Left kidney (tissue), 8 donors: Measurements from ENCODE around the gene SLC5A1. TPM values are rescaled to one million over a fixed set of nuclear protein-coding genes. Genes with fewer than 3 reads are reported as not detected.

ENCODE experiments used
- DNase-seq: peaks from one replicate; pipeline ENCODE4 v3.0.0-alpha.2; 2013
- long read RNA-seq, 8 donors: transcript quantifications; one replicate each; lab custom pipeline, GENCODE V29; 2026
- polyA plus RNA-seq: library from polyadenylated mRNA; unstranded; fragments of 120-200 nt; gene quantifications from one replicate; pipeline ENCODE4 v1.2.1, GENCODE V29; 2013; ENCODE audit not compliant: insufficient read length

SLC5A1 gene
- 0.70 TPM for polyA plus RNA-seq
- long read RNA-seq, donor 1, result 0 reads
- long read RNA-seq, donor 2, result 0 reads
- long read RNA-seq, donor 3, result 0 reads
- long read RNA-seq, donor 4, result 0 reads
- long read RNA-seq, donor 5, result 0 reads
- long read RNA-seq, donor 6, result 0 reads
- long read RNA-seq, donor 7, result 0 reads
- long read RNA-seq, donor 8, result 0 reads

DNA sequence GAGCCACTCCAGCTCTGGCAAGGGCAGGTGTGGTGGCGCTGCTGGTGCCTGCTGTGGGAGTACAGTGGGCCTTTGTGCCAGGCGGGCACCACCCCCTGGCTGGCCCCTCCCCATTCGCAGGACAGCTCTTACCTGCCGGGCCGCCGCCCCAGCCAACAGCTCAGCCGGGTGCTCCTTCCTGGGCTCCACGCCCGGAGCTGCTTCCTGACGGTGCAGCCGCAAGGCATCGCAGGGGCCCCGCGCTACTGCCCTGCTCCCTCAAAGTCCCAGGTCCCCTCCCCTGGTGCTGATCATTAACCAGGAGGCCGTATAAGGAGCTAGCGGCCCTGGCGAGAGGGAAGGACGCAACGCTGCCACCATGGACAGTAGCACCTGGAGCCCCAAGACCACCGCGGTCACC, at the start of gene SLC5A1:
Gene SLC5A1, plus strand, starts transcription at position 338 of the 400 bp plus-strand sequence. Its CDS starts 21 bp downstream, at position 359.
- DNase-seq, result no peak

DNA sequence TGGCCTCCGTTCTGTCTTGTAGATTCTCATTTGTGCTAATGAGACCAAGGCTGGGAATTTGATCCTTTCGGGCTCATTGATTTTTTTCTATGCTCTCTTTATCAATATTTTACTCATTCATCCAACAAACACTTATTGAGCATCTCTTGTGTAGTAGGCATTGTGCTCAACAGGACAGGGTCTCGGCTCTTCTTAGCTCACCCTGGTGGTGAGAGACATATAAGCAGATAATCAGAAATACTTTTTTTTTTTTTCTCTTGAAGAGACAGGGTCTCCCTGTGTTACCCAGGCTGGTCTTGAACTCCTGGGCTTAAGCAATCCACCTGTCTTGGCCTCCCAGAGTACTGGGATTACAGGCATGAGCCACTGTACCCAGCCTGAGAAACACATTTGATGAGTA, 48.0 kb upstream of the SLC5A1 start:
- DNase-seq, result no peak

DNA sequence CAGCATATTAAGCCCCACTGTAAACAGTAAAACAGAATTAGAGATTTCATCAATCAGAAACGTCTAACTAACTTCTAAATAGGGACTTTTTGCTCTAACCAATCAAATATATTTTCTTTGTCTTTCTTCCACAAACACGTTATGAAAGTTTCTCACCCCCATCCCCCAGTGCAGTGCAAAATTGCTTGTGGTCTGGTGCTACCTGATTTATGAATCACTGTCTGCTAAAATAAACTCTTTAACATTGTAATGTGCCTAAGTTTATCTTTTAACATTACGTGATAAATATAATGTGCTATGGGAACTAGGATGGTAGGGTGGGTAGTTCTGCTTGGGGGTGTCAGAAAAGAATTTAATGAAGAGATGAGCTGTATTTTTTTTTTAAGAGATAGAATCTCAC, 47.3 kb upstream of the SLC5A1 start:
- no peak for DNase-seq

DNA sequence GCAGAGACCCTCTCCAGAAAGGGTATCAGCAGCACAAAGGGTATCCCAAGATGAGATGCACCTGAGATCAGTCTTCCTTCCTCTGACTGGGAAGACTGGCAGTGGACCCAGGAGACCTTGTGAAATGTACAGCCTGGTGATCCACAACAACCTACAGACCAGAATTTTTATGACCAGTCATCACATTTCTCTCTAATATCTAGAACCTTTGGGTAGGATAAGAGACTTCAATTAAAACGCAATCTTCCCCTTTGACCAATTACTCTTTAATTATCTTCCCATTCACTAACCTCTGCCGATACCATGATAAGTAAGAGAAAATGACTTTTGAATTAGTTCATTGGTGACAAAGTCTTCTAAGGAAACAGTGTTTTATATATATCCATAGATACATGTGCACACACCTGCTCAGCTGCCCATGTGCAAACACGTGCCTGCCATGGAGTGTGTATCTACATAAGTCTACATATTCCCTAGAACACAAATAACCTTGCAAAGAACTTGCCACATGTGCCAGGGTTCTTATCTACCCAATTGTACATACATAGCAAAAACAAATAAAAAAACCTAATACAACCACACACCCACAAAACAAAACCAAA, 44.2 kb upstream of the SLC5A1 start:
- DNase-seq, result no peak

GRCh38 chr22:32000181-32000580, 42.9 kb upstream of the SLC5A1 start:
- no peak for DNase-seq

DNA sequence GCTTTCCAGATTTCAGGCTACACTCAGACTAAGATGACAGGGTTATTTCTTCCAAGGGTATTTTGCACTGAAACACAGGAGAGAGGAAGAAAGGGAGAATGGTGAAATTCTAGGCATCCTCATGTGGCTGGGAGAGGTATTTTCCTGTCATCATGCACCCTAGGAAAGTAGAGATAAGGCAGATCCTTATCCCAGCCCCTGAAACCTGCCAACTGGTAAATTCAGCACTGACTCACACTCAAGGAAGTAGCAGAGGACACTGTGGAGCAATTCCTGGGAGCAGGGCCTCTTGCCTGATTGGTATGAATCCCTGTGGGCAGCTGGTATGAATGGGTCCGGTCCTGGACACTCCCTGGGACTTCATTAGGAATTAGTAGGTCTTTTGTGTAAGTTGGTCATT, 37.6 kb upstream of the SLC5A1 start:
- DNase-seq, result no peak

- no peak for DNase-seq
These were observed 29.9 kb upstream of the SLC5A1 start for GRCh38 chr22:32013200-32013599.

DNA sequence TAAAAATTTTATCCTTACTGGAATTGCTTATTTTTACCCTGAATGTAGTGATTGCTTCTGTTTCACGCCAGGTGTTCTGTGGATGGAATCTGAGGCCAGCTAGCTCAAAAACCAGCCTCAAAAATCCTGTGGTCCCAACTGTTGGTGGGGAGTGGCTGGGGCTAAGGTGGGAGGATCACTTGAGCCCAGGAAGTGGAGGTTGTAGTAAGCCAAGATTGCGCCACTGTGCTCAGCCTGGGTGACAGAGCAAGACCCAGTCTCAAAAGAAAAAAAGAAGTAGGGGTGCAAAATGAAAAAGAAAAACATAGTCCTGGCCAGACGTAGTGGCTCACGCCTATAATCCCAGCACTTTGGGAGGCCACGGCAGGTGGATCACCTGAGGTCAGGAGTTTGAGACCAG, 27.0 kb upstream of the SLC5A1 start:
- DNase-seq, result no peak

DNA sequence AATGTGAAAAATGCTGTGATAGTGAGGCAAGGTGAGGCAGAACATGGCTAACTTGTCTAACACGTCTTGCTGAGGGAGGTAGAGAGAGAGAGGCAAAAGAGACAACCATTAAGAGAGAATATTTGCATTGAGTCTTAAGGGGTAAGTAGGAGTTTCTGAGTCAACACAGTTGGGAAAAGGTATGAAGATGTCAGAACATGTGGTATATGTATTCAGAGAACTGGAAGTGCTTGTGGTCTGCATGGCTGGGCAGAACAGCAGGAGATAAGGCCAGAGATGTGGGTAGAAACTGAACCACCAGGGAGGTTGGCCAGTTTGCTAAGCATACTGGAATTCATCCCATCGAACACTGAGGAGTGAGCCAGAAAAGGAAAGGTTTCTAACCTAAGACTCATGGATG, 25.0 kb upstream of the SLC5A1 start:
- DNase-seq, result no peak

DNA sequence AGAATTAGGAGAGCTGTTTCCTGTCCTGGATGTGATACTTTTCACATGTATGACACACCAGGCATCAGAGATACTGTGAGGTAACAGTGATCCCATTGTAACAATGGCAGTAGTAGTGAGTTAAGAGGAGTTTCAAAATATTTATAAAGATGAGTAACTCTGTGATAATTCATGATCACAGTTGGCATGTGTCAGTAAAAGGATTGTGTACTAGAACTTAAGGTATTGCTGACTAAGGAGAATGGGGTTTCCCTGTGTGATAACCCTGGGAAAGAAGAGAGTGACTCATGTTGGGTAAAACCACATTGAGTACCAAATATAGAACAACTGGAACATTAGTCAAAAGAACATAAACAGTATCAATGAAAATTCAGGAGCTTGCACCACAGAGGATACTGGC, 22.9 kb upstream of the SLC5A1 start:
- DNase-seq, result no peak

DNA sequence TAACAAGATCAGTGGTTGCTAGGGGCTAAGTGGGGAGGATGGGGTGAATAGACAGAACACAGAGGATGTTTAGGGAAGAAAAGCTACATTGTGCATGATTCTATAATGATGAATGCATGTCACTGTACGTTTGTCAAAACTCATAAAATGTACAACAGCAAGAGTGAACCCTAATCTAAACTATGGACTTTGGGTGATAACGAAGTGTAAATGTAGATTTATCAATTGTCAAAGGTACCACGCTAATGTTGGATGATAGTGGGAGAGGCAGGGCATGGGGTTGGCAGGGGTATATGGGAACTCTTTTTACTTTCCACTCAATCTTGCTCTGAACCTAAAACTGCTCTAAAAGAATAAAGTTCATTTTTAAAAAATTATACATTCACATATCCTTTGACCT, 21.3 kb upstream of the SLC5A1 start:
- no peak for DNase-seq

DNA sequence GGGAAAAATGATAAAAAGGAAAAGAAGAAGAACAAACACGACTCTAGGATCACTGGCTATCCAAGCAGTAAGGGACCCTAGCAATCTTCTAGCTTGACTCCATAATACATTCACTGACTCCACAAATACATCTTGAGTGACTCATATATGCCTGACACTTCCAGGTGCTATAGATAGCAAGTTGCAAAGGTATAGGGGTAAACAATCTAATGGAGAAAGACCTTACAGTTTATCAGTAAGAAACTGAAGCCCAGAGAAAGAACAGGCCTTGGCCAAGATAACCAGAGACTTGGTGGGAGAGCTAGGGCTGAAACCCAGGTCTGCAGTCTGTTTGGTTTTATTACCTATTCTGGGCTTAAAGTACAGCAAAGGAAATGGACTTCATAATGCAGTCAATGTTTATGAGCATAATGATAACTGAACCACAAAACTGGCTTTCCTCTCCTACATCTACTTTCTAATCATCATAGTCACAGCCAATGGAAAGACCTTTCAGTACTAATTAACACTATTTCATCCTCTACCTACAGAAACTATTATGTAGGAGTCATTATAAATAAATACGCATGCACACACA, 19.7 kb upstream of the SLC5A1 start:
- DNase-seq, result no peak

GRCh38 chr22:32024796-32025195, 18.3 kb upstream of the SLC5A1 start:
- no peak for DNase-seq

GRCh38 chr22:32030518-32031247, 12.4 kb upstream of the SLC5A1 start:
- no peak for DNase-seq

GRCh38 chr22:32031466-32031865, 11.6 kb upstream of the SLC5A1 start:
- no peak for DNase-seq

- no peak for DNase-seq
These were observed 8.8 kb upstream of the SLC5A1 start for GRCh38 chr22:32034275-32034674.

- no peak for DNase-seq
These were observed 5.8 kb upstream of the SLC5A1 start for GRCh38 chr22:32037236-32037635.

GRCh38 chr22:32040324-32040904, 2.6 kb upstream of the SLC5A1 start:
- DNase-seq, result no peak

GRCh38 chr22:32043391-32043790, 330 bp downstream of the SLC5A1 start:
- DNase-seq, result no peak

GRCh38 chr22:32044477-32044876, 1.4 kb downstream of the SLC5A1 start:
- DNase-seq, result no peak

- DNase-seq, result no peak
These were observed 1.9 kb downstream of the SLC5A1 start for GRCh38 chr22:32044913-32045312.

DNA sequence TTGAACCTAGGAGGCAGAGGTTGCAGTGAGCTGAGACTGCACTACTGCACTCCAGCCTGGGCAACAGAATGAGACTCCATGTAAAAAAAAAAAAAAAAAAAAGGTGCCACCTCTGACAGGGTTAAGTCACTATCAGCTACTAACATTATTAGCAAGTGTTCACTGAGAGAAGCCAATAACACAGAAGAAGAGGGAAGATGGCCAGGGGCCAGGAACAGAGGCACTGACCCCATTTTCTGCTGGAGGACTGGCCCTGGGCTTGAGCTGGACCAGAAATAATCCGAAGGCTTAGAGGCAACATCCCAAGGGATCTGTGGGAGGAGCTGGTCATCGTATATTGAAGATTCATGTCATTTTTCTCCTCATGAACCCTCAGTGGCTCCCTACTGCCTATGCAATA, 5.0 kb downstream of the SLC5A1 start:
- no peak for DNase-seq
